NT2/D1 (cell line): ENCODE results near the gene CCDC107.

ENCODE experiments used
- SUZ12 ChIP-seq: IDR thresholded peaks from 2 replicates; pipeline ENCODE4 v1.6.1; 2011; ENCODE audit not compliant: insufficient read length, insufficient read depth; ENCODE audit errors: extremely low read depth
- YY1 ChIP-seq: IDR thresholded peaks from 2 replicates; pipeline ENCODE4 v1.6.1; 2011; ENCODE audit not compliant: insufficient read length, insufficient read depth

GRCh38 chr9:35690614-35691333 lies 32.7 kb downstream of the CCDC107 start:
- TF ChIP-seq YY1, result no peak
- no peak for TF ChIP-seq SUZ12
